HG03060 (cell line): Measurements from ENCODE around the gene MIA3.

Experiments used
- ATAC-seq: cut with Tn5 transposase; IDR thresholded peaks from one replicate; pipeline ENCODE4 v1.9.1; 2021; ENCODE audit warnings: low read depth, moderate number of reproducible peaks; ENCODE audit not compliant: unreplicated experiment

Gene MIA3

DNA sequence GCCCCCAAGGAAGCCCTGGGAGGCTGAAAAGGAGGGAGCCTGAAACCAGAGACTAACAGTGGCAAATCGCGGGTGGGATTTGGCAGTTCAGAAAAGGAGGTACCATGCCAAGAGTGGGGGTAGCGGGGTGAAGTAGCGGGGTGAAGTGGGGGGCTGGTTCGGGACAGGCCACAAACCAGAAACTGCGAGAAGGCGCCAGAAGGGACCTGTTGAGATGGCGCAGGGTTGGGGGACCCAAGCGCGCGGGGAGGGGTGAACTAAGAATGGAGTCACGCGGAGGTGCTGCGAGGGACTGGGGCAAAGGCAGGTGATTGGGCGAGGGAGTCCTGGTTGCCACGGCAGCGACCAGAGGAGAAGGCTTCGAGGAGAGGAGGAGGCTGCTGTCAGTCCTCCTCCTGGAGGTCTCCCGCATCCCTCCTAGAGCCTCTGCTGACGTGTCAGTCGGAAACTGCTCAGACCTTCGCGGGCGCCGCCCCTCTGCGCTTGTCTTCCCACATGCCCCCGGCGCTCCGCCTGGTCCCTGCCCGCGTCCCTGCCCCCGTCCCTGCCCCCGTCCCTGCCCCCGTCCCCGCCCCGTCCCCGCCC, 438 bp upstream of the MIA3 start:
- ATAC-seq: peak; percentile 84

DNA sequence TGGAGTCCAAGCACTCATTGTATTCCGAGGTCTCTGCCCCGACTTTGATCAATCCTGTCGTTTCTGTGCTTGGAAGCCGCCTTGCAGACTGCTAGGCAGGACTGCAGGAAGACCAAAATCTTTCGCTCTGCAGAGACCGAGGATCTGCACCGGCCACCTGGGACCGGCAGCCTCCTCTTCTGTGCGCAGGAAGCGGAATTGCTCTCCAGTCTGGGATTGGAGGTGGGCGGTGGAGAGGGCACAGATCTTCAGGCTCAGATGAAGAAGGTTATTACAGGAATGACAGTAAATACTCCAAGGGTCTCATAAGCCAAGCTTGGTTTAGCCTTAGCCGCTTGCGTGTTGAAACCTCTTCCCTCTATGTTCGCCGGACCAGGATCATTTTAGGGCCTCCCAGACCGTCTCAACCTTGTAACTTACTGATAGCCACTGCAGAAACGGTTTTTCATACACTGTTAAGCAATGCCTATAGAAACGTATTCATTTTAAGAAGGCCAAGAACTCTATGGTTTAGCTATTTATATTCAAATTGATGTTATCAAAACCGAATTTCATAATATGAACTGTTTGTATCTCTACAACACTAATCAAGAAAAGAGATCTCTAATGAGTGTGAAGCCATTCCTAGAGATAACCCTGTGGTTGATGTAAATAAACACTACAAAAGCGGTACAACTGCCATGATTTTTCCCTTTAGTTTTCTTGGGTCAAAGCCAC, 1.1 kb downstream of the MIA3 start:
- no peak for ATAC-seq

DNA sequence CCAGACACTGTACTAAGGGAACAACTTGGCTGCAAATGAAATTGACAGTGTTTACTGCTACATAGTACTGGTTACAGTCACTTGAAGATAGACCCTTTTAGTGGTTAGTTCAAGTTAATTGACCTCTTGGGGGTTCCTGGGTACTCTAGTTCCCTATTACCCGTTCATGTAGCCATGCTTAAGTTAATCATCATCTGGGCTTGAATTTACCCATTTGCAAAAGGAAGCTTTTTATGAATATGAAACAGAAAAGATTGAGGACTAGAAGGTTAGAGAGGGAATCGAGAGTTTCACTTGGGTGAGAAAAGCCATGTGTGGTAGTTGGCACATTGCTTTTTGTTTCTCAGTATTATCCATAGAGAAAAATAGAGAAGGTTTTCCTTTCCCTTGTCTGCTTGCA, 2.7 kb downstream of the MIA3 start:
- ATAC-seq: no peak

DNA sequence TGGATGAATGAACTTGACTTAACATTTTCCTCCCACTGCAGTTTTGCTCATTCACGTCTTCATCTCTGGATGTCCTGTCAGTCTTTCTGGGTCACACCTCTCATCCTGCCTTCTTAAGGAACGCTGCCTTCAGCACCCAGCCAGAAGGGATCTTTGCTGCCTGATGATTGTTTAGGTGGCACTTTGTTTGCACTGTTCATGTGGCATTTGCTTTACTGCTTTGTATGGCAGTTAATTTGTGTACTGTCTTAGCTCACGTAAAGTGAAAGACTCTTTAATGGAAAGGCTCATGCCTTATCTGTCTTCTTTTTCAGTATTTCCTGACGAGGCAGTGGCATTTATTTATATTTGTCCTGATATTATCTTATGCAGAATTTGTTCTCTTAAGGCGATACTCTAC, 4.9 kb downstream of the MIA3 start:
- ATAC-seq: no peak

DNA sequence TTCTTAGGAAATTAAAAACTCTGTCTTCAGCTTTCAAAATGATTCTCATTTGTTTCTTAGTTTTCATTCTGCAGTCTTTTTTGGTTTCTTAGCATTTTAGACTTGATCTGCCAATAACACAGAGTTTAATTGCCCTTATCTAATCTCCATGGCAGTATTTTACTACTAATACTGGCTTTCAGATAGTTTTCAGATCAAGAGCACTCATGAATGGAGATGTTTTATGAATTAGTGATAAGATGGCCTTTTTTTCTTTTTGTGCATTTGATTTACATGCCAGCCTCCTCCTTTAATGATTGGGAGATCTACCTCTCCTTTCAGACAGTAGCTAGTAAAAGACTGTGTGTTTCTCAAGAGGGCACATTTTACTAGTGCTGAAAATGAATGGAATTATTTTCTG, 5.6 kb downstream of the MIA3 start:
- no peak for ATAC-seq

DNA sequence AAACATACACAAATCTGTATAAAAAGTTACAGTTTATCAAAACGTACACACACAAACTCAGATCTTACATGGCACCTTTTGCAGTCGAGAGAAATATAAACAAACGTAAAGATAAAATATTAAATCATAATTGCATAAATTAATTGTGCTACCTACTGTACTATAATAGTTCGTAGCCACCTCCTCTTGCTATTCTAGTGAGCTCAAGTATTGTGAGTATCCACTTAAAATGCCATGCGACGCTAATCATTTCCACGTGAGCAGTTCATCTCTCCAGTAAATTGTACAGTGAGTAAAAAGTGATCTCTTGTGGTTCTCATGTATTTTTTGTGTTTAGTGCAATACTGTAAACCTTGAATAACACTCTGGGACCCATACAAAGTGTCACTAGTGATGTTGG, 6.3 kb downstream of the MIA3 start:
- ATAC-seq: no peak

DNA sequence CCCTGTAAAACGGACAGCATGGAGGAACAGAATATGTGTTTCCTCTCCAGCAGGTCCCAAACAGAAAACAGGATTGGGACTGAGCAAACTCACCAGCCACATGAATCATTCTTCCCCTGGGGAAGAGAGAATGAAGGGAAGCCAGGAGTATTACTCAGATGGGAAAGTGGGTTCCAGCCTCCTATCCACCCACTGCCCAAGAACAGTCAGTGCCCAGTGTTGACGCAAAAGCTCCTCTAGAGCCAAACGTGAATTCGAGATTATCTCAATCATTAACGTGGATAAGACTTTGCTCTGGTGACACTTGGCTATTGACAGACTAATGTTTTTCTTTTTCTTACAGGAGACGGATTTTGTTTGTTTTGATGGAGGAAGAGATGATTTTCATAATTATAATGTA, 9.3 kb downstream of the MIA3 start:
- ATAC-seq: no peak

DNA sequence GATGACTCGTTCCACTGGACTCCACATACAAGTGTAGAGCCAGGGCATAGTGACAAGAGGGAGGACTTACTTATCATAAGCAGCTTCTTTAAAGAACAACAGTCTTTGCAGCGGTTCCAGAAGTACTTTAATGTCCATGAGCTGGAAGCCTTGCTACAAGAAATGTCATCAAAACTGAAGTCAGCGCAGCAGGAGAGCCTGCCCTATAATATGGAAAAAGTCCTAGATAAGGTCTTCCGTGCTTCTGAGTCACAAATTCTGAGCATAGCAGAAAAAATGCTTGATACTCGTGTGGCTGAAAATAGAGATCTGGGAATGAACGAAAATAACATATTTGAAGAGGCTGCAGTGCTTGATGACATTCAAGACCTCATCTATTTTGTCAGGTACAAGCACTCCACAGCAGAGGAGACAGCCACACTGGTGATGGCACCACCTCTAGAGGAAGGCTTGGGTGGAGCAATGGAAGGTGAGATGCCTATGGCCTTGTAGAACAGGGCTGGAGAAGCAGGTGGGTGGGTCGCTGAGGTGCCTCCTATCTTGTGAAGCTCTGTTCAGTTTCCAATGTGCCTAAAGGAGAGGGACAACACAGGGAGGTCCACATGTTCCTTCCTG, 12.1 kb downstream of the MIA3 start:
- ATAC-seq: no peak

DNA sequence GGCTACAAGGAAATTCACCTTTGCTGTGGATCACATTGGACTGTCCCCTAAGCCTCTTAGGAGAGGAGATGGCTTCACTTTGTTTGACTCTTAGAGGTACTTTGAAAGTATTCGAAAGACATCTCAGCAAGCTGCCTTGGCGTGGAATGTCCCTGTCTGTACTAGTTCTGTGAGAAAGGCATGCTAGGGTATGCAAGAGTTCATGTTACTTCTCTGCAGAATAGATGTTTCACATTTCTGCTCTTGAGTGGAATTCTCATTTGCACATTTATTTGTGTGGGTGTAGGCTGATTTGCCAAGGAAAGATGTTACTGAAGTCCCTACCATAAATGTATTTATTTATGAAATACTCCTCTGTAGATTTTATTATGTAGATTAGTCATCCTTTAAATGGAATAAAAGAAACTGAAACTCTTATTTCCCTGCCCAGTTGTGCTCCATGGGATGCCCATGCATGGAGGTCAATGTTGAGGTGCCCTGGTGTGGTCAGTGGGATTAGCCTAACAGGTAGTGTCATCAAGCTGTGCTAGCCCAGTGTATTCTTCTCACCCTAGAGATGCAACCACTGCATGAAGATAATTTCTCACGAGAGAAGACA, 13.8 kb downstream of the MIA3 start:
- no peak for ATAC-seq

DNA sequence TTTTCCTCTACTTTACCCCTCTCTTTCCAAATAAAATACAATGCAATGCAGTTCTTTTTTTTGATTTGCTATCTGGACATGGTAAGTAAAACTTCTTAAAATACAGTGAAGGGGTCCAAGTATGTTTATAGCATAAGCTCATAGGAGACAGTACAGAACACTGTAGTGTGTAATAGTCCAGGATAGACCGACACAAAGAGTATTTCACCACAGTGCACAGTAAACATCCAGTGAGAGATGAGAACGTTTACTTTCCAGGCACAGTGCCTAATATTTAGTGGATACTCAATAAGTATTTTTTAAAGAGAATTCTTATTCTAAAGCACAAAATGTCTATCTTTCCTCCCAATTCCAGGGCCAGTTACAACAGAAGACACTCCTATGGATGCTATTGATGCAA, 14.9 kb downstream of the MIA3 start:
- ATAC-seq: no peak

DNA sequence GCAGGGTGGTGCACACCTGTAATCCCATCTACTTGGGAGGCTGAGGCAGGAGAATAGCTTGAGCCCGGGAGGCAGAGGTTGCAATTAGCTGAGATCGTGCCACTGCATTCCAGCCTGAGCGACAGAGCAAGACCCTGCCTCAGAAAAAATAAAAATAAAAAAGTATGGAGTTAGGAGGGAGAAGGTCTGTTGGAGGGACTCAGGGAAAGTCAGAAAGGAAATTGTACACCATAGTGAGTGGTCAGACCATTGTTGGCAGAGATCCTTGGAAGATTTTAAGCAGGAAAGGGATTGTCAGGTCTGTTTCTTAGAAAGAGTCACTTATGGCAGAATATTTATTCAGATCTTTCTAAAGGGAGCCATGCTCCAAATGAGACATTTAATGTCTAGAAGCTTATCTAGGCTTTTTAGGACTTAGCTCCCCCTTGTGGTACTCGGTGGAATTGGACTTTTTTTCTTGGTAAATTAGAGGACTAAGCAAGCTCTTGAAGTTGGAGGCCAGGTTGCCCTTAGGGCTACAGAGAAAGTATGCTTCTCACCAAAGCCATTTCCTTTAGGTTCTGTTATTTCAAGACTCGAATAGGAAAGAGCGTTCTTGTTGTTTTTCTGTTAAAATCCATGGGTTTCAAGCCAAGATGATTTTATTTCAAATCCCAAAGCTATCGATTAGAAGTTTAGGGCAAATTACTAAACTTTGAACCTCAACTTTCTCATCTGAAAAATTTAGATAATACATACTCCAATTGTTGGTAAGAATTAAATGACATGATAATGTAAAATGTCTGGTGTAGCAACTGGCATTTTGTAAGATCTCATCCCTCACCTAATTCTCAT, 16.5 kb downstream of the MIA3 start:
- ATAC-seq: peak; percentile 75

DNA sequence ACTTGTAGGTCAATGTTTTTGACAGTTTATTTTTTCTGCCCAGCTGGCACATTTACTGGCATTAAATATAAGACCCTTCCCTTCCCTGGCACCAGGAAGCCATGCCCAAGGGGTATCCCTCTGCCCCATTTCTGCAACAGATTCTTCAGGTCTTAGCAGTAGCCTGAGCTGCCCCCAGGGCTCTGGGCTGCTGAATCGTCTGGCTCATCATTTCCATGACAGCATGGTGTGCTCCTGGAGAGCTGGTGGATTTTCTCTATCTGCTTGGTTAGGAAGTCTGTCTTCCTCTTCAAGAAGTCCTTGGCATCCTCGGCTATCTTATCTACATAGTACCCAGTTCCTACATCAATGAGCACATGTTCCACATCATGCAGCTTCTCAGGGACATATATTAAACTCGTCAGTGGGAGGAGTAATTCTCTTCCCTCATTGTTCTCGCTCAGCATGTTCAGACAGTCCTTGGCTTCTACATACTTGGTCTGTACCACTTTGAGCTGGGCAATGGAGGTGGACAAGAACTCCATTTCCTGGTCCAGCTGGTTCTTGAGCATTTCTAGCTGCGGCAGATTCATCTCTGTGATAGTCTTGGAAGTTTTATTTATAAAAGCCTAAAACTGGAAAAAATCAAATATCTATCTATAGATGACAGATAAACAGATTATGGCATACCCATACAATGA, 23.5 kb downstream of the MIA3 start:
- ATAC-seq: no peak

DNA sequence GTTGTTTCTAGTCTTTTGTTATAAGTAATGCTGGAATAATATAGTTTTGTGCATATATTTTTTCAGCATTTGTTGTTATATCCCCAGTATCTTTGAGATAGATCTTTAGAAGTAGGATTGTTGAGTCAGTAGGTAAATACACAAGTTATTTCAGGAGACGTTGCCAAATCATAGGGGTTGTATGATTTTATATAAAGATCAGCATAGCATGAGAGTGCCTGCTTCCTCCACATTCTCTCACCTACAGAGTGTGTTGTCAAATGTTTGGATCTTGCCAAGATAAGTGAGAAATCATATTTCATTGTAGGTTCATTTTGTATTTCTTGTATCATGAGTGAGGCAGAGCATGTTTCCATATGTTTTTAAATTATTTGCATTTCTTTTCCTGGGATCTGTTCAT, 24.6 kb downstream of the MIA3 start:
- no peak for ATAC-seq

DNA sequence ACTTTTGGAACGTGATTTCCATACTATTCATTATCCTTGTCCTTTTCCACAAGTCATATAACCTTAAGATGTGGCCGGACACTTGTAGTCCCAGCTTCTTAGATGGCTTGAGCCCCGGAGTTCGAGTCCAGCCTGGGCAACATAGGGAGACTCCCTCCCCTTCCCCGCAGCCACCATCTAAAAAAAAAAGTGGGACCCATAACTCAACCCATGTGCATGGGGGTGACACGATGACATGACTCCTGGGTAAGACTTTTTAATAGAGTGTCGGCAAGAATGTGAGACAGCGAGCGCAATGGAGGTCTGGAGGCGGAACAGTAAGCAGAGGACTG, 25.7 kb downstream of the MIA3 start:
- no peak for ATAC-seq

DNA sequence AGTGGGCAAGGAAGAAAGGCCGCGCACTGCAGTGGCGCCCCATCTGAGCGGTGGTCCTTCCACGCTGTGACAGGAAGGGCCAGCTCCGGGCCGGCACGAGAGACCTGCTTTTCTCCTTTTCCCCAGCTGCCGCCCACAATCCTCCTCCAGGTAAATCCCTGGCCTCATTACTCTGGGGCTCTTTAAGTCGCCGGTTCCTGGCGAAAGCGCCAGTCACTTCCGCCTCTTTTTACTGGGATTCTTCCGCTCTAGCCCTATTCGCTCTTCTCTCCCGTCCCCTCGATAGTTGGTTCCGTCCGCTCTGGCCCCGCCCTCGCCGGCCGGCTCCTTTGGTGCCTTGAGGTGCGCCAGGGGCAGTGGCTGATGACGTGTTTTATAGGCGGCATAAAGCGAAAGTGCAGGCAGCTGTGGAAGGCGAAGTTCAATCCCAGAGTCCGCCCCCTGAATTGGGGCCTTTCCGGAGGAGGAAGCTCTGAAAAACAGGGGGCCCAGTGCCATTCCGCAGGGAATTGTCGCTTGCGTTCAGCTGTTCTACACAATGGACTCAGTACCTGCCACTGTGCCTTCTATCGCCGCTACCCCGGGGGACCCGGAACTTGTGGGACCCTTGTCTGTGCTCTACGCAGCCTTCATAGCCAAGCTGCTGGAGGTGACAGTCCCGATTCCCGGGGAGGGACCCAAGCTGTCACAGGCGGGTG, 26.2 kb downstream of the MIA3 start:
- ATAC-seq: peak; percentile 90

DNA sequence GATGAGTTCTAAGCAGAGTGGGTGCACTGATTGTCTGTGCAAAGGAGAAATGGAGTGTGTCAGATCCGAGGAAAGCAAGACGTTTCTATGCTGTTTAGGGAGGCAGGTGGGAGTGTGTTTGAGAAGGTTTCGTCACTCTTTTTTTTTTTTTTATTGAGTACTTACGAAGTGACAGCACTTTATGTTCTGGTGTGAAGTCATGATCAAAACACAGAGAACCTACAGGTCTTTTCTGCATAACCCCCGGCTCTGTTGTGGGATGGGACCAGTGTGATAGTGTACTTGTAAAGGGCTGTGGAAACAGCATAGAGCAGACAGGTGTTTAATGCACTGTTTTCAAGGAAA, 26.7 kb downstream of the MIA3 start:
- ATAC-seq: no peak

DNA sequence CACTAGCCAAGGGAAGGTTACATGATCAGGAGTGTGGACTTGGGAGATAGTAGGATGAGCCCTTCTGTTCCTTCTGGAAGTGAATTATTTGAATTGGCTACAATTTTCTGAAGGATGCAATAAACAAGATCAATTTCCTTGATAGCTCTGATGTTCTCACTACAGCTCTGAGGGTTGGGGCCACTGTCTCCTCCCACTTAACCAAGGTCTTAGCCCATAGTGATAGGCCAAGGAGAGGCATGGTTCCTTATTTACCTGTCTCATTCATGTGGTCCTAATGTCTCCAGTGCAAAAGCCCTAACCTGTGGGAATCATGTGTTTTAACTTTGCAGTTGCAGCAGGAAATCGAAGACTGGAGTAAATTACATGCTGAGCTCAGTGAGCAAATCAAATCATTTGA, 34.8 kb downstream of the MIA3 start:
- ATAC-seq: no peak

DNA sequence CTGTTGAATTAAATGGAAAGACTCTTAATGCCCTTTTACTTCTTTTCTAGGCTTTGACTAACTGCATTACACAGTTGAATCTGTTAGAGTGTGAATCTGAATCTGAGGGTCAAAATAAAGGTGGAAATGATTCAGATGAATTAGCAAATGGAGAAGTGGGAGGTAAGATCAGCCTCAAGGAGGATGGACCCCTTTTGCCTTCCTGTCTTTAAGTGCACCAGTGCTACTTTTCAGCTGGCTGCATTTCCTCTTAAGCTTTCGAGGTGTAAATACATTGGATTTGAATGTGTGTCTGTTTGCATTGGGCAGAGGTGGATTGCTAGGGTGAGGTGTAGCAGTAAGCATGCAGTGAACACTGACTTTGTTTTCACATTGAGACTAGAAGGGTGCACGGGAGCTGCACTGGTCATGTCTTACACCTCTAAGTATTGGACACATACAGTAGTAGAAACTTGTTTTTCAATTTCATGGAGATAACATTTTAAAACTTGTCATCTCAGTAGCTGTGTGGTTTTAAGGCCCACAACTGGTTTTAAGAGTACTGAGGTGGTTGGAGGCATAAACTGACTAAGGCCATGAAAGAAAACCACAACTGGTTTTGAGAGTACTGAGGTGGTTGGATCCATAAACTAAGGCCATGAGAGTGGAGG, 35.4 kb downstream of the MIA3 start:
- peak; percentile 40 for ATAC-seq

DNA sequence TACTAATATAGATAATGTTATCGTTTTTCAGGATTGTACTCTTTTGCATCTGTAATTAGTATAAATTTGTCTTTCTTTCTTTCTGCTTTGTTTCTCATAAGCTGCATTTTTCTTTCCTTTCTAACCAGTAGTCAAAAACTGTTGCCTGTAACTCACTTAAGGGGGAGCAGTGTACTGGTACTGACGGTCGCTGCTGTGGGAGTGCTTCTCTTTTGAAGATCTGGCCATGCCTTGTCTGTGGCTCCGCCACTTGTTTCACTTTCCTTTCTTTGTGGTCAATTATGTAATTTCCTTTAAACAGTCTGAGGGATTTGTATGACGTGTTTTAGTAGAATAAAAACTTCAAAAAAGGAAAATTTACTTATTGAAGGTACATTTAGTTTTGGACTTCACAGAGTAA, 37.0 kb downstream of the MIA3 start:
- ATAC-seq: peak; percentile 94
